HG03565 (cell line): ENCODE measurements around the gene ACTR1A.

Experiments used
- ATAC-seq: cut with Tn5 transposase; IDR thresholded peaks from one replicate; pipeline ENCODE4 v1.9.1; 2021; ENCODE audit warnings: mild to moderate bottlenecking, moderate library complexity; ENCODE audit not compliant: unreplicated experiment

ACTR1A gene

GRCh38 chr10:102431452-102432124, 70.9 kb downstream of the ACTR1A start:
- ATAC-seq = no peak

DNA sequence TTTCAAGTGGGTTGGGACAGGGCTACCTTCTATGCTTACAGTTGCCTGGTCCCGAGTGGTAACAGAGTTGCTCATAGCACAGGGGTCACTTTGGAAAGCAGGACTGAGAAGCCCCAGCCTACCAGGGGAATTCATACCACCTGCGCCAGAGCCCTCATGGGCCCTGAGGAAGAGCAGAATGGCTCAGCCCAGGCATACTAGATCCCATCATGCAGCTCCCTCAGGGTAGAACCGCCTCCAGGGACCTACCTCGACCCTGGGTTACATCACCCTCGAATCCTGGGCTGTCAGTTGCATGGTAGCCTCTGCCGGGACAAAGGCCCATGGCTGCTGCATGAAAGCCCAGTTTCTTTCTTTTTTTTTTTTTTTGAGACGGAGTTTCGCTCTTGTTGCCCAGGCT, 73.0 kb downstream of the ACTR1A start:
- no peak for ATAC-seq
